A549 (cell line): Measurements from ENCODE around the gene PRRG2.

Experiments
- CBX2 ChIP-seq: fragments of 200-600 bp; sonication (generic); IDR thresholded peaks from 2 replicates; pipeline ENCODE4 v1.6.1; 2016; ENCODE audit warnings: low read depth, mild to moderate bottlenecking, borderline replicate concordance
- CTCF ChIP-seq: fragments of >200 bp; sonication (Bioruptor Twin); formaldehyde crosslinking; IDR thresholded peaks from 3 replicates; pipeline ENCODE4 v1.5.1; 2016
- HDAC2 ChIP-seq: fragments of 200-600 bp; sonication (generic); IDR thresholded peaks from 2 replicates; pipeline ENCODE4 v1.6.1; 2016
- POLR2A ChIP-seq: IDR thresholded peaks from 2 replicates; pipeline ENCODE4 v1.6.1; 2012; ENCODE audit warnings: mild to moderate bottlenecking, low read length
- RCOR1 ChIP-seq: fragments of 150-350 bp; IDR thresholded peaks from 2 replicates; pipeline ENCODE4 v1.6.1; 2014; ENCODE audit warnings: antibody characterized with exemption, low read length, low read depth
- REST ChIP-seq: fragments of 200-600 bp; sonication (generic); IDR thresholded peaks from 2 replicates; pipeline ENCODE4 v1.6.1; 2016; ENCODE audit warnings: antibody characterized with exemption, mild to moderate bottlenecking, moderate library complexity
- SREBF2 ChIP-seq: fragments of 450-650 bp; IDR thresholded peaks from 2 replicates; pipeline ENCODE4 v1.6.1; 2014; ENCODE audit warnings: mild to moderate bottlenecking, moderate library complexity
- TP53 ChIP-seq: fragments of 250-450 bp; sonication (Bioruptor Pico); IDR thresholded peaks from 2 replicates; pipeline ENCODE4 v1.5.0; 2021; ENCODE audit warnings: mild to moderate bottlenecking, moderate library complexity
- TF ChIP-seq, protein P1 (sequence below): IDR thresholded peaks from 2 replicates; pipeline ENCODE4 v1.6.1; 2012
- TF ChIP-seq, protein P2 (sequence below): IDR thresholded peaks from 2 replicates; pipeline ENCODE4 v1.6.1; 2012

GRCh38 chr19:49587227-49587626 is 6.1 kb downstream of the PRRG2 start:
- no peak for TF ChIP-seq SREBF2
- no peak for TF ChIP-seq TP53 (CRISPR knock-in tag)
- TF ChIP-seq CTCF, result no peak
- no peak for TF ChIP-seq CBX2
- TF ChIP-seq POLR2A, result no peak
- TF ChIP-seq, protein P1, sequence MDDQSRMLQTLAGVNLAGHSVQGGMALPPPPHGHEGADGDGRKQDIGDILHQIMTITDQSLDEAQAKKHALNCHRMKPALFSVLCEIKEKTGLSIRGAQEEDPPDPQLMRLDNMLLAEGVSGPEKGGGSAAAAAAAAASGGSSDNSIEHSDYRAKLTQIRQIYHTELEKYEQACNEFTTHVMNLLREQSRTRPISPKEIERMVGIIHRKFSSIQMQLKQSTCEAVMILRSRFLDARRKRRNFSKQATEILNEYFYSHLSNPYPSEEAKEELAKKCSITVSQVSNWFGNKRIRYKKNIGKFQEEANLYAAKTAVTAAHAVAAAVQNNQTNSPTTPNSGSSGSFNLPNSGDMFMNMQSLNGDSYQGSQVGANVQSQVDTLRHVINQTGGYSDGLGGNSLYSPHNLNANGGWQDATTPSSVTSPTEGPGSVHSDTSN, result no peak
- no peak for TF ChIP-seq REST
- TF ChIP-seq RCOR1, result no peak
- no peak for TF ChIP-seq HDAC2
- TF ChIP-seq, protein P2, sequence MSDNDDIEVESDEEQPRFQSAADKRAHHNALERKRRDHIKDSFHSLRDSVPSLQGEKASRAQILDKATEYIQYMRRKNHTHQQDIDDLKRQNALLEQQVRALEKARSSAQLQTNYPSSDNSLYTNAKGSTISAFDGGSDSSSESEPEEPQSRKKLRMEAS, result no peak
